LNCaP clone FGC (cell line): ENCODE measurements around the gene DGKD.

Experiments
- DNase-seq: peaks from one replicate; pipeline ENCODE4 v3.0.0-alpha.2; 2011; ENCODE audit warnings: low read depth
- H3K4me3 ChIP-seq: 2 replicates; pipeline ENCODE4 v1.5.1; 2011; ENCODE audit warnings: mild to moderate bottlenecking, low read depth, low read length, control low read depth
- CTCF ChIP-seq: IDR thresholded peaks from 2 replicates; pipeline ENCODE4 v1.5.1; 2012; ENCODE audit warnings: mild to moderate bottlenecking; ENCODE audit not compliant: control insufficient read depth, insufficient read depth; ENCODE audit errors: extremely low read depth

Gene DGKD

GRCh38 chr2:233480490-233481202 is 126.4 kb downstream of the DGKD start:
- H3K4me3 ChIP-seq, result no peak overlapping the region
- peak; percentile 85 for DNase-seq
- TF ChIP-seq CTCF, result peak; percentile 87

- H3K4me3 ChIP-seq, result no peak overlapping the region
- DNase-seq, result peak; percentile 77
- no peak for TF ChIP-seq CTCF
These were observed 127.3 kb downstream of the DGKD start for GRCh38 chr2:233481368-233482142.

GRCh38 chr2:233482616-233483015 is 128.3 kb downstream of the DGKD start:
- DNase-seq, result no peak
- no peak overlapping the region for H3K4me3 ChIP-seq
- no peak for TF ChIP-seq CTCF

- no peak for TF ChIP-seq CTCF
These were observed 131.4 kb downstream of the DGKD start for GRCh38 chr2:233485726-233486125.

GRCh38 chr2:233486357-233486756 is 132.1 kb downstream of the DGKD start:
- no peak overlapping the region for H3K4me3 ChIP-seq
- no peak for TF ChIP-seq CTCF
- DNase-seq, result no peak

More at GRCh38 chr2:233485726-233486125, 131.4 kb downstream of the DGKD start:
- no peak for DNase-seq
- no peak overlapping the region for H3K4me3 ChIP-seq

- DNase-seq, result no peak
- no peak overlapping the region for H3K4me3 ChIP-seq
- no peak for TF ChIP-seq CTCF
These were observed 132.7 kb downstream of the DGKD start for GRCh38 chr2:233486778-233487552.
